GM12878 (cell line): ENCODE results near the gene RSPH9. TPM values are rescaled to one million over a fixed set of nuclear protein-coding genes. Genes with fewer than 3 reads are reported as not detected.

ENCODE experiments used
- ATF7 ChIP-seq: fragments of 450-650 bp; IDR thresholded peaks from 2 replicates; pipeline ENCODE4 v1.6.1; 2016; ENCODE audit warnings: low read depth, mild to moderate bottlenecking
- BHLHE40 ChIP-seq, 2 experiments: fragments of 450-650 bp in 1 of 2; IDR thresholded peaks; 2 replicates each; pipeline ENCODE4 v1.6.1; 2011 to 2017; ENCODE audit warnings: low read depth in 2 of 2, borderline replicate concordance in 1 of 2, improper control_type of control experiment in 1 of 2, low read length in 1 of 2, mild to moderate bottlenecking in 1 of 2
- CEBPZ ChIP-seq: fragments of 150-350 bp; IDR thresholded peaks from 2 replicates; pipeline ENCODE4 v1.6.1; 2016; ENCODE audit warnings: low read depth, low read length
- CHD2 ChIP-seq: IDR thresholded peaks from 2 replicates; pipeline ENCODE4 v1.6.1; 2011; ENCODE audit warnings: low read depth, low read length, improper control_type of control experiment, borderline replicate concordance
- CREM ChIP-seq: IDR thresholded peaks from 2 replicates; pipeline ENCODE4 v1.6.1; 2014; ENCODE audit warnings: antibody characterized with exemption, low read depth
- E4F1 ChIP-seq: fragments of 450-650 bp; IDR thresholded peaks from 2 replicates; pipeline ENCODE4 v1.6.1; 2018; ENCODE audit warnings: borderline replicate concordance, mild to moderate bottlenecking; ENCODE audit not compliant: partially characterized antibody
- EGR1 ChIP-seq, 2 experiments: IDR thresholded peaks; 1 replicate in 1 of 2; 2 replicates in 1 of 2; pipeline ENCODE4 v1.6.1; 2011 to 2012; ENCODE audit warnings: low read depth in 2 of 2, low read length in 2 of 2, borderline replicate concordance in 1 of 2, mild to moderate bottlenecking in 1 of 2, moderate library complexity in 1 of 2
- JUND ChIP-seq: IDR thresholded peaks from 2 replicates; pipeline ENCODE4 v1.6.1; 2012; ENCODE audit warnings: low read depth, mild to moderate bottlenecking, low read length, improper control_type of control experiment, moderate library complexity
- MTA3 ChIP-seq: IDR thresholded peaks from 2 replicates; pipeline ENCODE4 v1.6.1; 2012; ENCODE audit warnings: low read length, inconsistent platforms, borderline replicate concordance
- NR2F1 ChIP-seq: fragments of 450-650 bp; conservative IDR thresholded peaks from 2 replicates; pipeline ENCODE4 v1.6.1; 2017; ENCODE audit warnings: mild to moderate bottlenecking
- PRDM15 ChIP-seq: fragments of 450-650 bp; formaldehyde crosslinking; IDR thresholded peaks from 2 replicates; pipeline ENCODE4 v1.4.0; 2020; ENCODE audit warnings: mild to moderate bottlenecking, moderate library complexity
- RB1 ChIP-seq: fragments of 450-650 bp; formaldehyde crosslinking; IDR thresholded peaks from 2 replicates; pipeline ENCODE4 v1.6.1; 2017; ENCODE audit warnings: mild to moderate bottlenecking, borderline replicate concordance
- RELA ChIP-seq: fragments of 450-650 bp; IDR thresholded peaks from 2 replicates; pipeline ENCODE4 v1.8.0; 2014; ENCODE audit warnings: borderline replicate concordance; ENCODE audit not compliant: partially characterized antibody
- SMAD5 ChIP-seq: IDR thresholded peaks from 2 replicates; pipeline ENCODE4 v1.6.1; 2016; ENCODE audit warnings: antibody characterized with exemption, low read depth
- SMC3 ChIP-seq: IDR thresholded peaks from 2 replicates; pipeline ENCODE4 v1.6.1; 2011; ENCODE audit warnings: low read length, improper control_type of control experiment, borderline replicate concordance
- SREBF1 ChIP-seq: IDR thresholded peaks from 2 replicates; pipeline ENCODE4 v1.6.1; 2012; ENCODE audit warnings: mild to moderate bottlenecking, low read length
- TARDBP ChIP-seq: IDR thresholded peaks from 2 replicates; pipeline ENCODE4 v1.6.1; 2016; ENCODE audit warnings: borderline replicate concordance
- USF1 ChIP-seq: IDR thresholded peaks from 2 replicates; pipeline ENCODE4 v1.6.1; 2011; ENCODE audit warnings: borderline replicate concordance, low read depth, mild to moderate bottlenecking, moderate library complexity, mixed read lengths, low read length; ENCODE audit not compliant: insufficient read depth; ENCODE audit errors: extremely low read length
- polyA plus RNA-seq, 11 experiments: library from polyadenylated mRNA; depleted of rRNA in 4 of 11; unstranded in 6 of 11; stranded (reverse) in 5 of 11; fragments of >200 nt; fragmentation: Nextera tagmentation in 4 of 11; fragmentation: Illumina TruSeq in 1 of 11; extraction: Ambion mirVana in 4 of 11; extraction: Trizol in 1 of 11; gene quantifications; 1 replicate in 1 of 11; 2 replicates in 10 of 11; pipeline versions ENCODE4 v1.2.1 to v1.2.3, GENCODE V29; 2011 to 2016; ENCODE audit warnings: inconsistent platforms in 2 of 11, missing spikeins in 2 of 11, low read depth in 1 of 11
- total RNA-seq, 4 experiments: library from RNA; depleted of rRNA in 3 of 4; stranded (reverse); fragments of >200 nt in 3 of 4; fragmentation: Illumina TruSeq in 1 of 4; extraction: Trizol in 1 of 4; gene quantifications; 2 replicates each; pipeline versions ENCODE4 v1.2.1 to v1.2.3, GENCODE V29; 2013 to 2021

RSPH9 gene
- total and polyA plus RNA-seq, 10 of the 15 experiments (the other 5 are each of a cell fraction or from before 2014, with no cell fraction given) = 0.26 to 0.63 (median 0.36) TPM; not detected in 6

DNA sequence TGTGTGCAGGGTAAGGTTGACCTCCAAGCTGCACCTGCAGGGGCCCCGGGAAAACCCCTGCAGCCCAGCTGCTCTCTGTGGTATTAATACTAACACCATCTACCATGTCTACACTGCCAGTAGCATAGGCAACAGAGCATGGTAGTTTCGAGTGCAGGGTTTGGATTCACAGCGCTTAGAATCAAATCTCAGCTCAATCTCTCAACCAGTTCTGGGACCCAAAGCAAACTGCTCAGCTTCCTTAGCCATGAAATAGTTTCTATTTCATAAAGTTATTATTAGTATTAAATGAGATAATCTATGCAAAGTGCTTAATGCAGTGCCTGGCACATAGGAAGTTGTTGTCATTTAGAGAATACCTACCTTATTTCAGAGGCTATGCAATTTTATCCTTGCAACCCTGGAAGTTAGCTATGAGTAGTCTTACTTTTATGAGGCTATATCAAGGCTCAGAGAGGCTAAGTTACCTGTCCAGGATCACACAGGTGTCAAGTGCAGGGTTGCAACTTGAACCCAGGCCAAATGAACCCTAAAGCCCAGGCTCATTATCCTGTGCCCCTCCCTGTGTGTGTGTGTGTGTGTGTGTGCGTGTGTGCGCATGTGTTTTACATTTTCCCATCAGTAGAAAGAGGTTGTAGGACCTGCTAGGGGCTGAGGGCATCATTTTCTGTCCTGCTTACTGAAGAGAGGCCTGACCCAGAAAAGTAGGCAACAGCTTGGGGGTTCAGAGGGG, 70.4 kb downstream of the RSPH9 start (continued):
- TF ChIP-seq CEBPZ = no peak
- TF ChIP-seq SMAD5 = no peak
- no peak for TF ChIP-seq USF1
- TF ChIP-seq MTA3 = peak; percentile 84
- TF ChIP-seq SMC3 = no peak
- peak; percentile 72; the same call in 1 of the 2 replicates for TF ChIP-seq CREM
- no peak; a peak in 1 of 4 replicates for TF ChIP-seq BHLHE40 (IDR thresholded peaks at IDR 0.05; ENCODE audit: borderline replicate concordance in 1 of 2, low read depth in 2 of 2, low read length in 1 of 2)
- no peak for TF ChIP-seq SREBF1
- peak; percentile 95 for TF ChIP-seq NR2F1
- TF ChIP-seq E4F1 = no peak
- no peak for TF ChIP-seq PRDM15
- TF ChIP-seq JUND = no peak
- no peak for TF ChIP-seq CHD2
- TF ChIP-seq RELA = peak; percentile 71
- peak; percentile 69 for TF ChIP-seq ATF7
- no peak for TF ChIP-seq RB1
- no peak for TF ChIP-seq EGR1 (IDR thresholded peaks at IDR 0.05; ENCODE audit: borderline replicate concordance in 1 of 2, low read depth in 2 of 2, low read length in 2 of 2)
- no peak for TF ChIP-seq TARDBP
